Measurements from ENCODE around the gene TGFBR1.

TGFBR1 gene

DNA sequence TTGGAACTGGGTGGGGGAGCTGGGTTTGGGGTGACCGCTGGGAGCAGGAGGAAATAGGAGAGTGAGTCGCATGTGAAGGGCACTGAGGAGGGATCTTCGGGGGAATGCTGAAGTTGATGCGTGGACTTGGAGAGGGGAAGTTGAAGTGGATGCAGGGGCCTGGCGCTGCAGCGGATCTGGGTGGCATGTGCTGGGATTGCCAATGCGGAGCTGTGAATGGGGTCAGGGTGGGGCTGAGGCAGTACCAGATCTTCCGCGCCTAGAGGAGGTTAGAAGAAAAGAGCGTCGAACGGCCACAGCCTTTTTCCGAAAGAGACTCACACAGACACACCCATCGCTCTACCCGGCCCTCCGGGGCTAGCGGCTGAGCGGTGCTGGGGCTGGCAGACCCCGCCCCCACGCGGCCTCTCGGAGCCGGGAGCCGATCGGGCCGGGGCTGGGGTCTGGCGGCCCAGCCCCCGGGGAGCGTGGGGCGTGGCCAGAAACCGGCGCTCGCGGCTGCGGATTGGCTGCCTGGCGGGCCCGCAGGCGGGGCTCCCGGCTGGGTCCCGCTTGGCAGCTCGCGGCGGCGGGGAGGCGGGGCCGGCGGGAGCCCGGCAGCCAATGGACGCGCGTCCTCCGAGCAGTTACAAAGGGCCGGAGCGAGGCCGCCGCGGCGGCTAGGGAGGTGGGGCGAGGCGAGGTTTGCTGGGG, at the start of gene TGFBR1:
Gene TGFBR1, plus strand, starts transcription at position 655 of the 693 bp plus-strand sequence. CDS start 93 bp downstream, outside the sequence.
- FAIRE-seq: no peak

GRCh38 chr9:99055384-99055783, 49.5 kb upstream of the TGFBR1 start:
- no peak for FAIRE-seq

GRCh38 chr9:99056186-99056585, 48.7 kb upstream of the TGFBR1 start:
- no peak for FAIRE-seq

GRCh38 chr9:99056886-99057664, 47.8 kb upstream of the TGFBR1 start:
- no peak for FAIRE-seq

- FAIRE-seq: no peak
Observed at GRCh38 chr9:99057665-99058625, 47.0 kb upstream of the TGFBR1 start.

DNA sequence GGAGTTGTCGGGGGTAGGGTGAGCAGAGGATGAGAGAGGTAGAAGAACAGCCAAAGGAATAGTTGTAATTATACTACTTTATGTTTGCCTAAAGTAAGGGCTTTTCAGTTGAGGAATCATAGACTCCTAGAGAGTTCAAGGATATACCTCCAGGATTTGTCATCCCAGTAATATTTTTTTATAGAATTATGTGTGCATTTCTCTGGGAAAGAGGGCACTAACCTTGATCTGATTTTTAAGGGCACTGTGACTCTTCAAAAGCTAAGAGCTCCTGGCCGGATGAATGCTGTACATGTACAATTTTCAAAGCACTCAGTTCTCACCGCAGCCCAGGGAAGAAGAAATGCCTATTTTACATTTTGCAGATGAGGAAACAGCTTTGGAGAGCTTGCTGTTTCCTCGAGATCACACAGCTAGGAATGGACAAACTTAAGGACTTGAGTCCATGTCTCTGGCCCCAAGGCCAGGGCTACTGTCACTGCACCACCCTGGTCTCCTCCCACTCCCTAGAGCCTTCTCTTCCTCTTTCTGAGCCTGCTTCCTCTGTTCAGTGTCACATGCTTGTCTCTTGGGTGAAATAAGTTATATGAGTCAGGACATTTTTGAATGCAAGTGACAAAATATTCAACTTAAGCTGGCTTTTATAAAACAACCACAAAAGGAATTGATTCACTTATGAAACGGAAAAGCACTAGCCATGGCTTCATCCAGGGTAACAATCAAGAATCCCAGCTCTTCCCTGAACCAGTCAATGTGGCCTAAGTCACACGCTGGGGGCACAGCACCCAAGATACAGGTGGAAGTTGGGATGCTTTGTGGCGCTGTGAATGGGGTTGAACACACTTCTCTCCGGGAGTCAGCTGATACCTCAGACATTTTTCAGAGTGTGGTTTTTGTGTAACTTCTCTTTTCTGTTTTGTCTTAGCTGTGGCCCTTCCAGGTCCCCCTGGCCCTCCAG, 45.7 kb upstream of the TGFBR1 start:
- no peak for FAIRE-seq

DNA sequence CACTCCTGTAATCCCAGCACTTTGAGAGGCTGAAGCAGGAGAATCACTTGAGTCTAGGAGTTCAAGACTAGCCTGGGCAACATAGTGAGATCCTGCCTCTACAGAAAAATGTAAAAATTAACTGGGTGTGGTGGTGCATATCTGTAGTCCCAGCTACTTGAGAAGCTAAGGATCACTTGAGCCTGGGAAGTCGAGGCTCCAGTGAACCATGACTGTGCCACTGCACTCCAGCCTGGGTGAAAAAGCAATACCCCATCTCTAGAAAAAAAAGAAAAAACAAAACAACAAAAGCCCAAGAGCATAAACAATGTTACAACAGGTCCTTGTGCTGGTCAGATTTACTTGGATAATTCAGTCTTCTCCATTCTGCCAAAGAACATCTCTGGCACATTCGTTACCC, 44.3 kb upstream of the TGFBR1 start:
- no peak for FAIRE-seq

DNA sequence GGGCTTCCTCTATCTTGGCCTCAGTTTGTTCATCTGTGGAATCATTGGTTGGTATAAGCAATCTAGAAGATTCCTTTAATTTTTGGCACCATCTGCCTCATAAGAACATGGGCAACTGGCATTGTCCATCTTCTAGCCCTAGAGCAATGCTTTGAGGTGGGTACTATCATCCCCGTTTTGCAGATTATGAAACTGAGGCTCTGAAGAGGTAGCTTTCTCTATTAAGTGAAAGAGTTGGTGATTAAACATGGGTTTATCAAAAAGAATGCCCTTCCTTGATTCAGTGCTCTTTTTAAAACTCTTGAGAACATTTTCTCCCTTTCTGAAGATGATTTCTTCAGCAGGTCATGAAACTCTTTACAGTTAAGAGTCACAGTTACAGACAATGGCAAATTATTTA, 42.4 kb upstream of the TGFBR1 start:
- FAIRE-seq: no peak

DNA sequence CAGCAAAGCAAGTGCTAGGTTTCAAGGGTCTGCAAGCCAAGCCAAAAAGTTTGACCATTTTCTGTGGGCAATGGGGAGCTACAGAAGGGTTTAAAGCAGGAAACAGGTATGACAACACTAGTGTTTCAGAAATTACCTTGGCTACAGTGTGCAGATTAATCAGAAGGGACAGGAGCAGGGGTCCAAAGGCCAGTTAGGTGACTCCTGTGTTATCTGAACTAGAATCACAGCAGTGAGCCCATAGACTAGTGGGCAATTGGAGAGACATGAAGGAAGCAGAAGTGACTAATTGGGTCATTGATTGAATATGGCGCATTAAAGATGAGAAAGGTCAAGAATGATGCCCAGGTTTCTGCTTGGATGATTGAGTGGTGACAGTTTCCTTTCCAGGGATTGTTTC, 41.4 kb upstream of the TGFBR1 start:
- no peak for FAIRE-seq

DNA sequence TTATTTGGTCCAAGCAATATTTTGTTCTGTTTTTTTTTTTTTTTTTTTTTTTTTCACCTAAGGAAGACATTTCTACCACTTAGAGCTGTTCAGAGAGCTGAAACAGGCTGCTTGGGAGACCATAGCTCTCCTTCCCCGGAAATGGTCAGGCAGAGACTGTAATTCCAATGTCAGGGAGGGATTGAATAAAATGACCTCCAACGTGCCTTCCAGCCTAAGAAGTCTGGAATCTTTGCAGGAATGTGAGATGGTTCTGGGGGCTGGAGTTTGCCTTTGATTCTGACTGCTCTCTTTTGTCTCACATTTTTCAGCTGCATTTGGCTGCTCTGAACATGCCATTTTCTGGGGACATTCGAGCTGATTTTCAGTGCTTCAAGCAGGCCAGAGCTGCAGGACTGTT, 38.3 kb upstream of the TGFBR1 start:
- FAIRE-seq: no peak

- no peak for FAIRE-seq
Observed at GRCh38 chr9:99069075-99069474, 35.8 kb upstream of the TGFBR1 start.

DNA sequence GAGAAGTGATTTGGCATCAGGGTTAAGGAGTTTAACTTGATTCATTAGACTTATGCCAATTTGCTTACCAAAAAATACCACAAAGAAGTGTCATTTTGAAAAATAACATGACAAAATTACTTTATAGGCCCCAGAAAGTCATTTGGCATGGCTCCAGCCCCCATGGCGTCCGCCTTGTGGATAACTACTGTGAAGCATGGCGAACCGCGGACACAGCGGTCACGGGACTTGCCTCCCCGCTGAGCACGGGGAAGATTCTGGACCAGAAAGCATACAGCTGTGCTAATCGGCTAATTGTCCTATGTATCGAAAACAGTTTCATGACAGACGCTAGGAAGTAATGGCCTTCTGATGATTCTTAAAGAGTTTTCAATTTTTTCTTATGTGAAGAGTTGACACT, 35.4 kb upstream of the TGFBR1 start:
- FAIRE-seq: no peak

GRCh38 chr9:99070681-99071080, 34.2 kb upstream of the TGFBR1 start:
- FAIRE-seq: no peak

- no peak for FAIRE-seq
Observed at GRCh38 chr9:99071313-99072039, 33.4 kb upstream of the TGFBR1 start.

GRCh38 chr9:99072040-99072394, 32.9 kb upstream of the TGFBR1 start:
- FAIRE-seq: no peak

DNA sequence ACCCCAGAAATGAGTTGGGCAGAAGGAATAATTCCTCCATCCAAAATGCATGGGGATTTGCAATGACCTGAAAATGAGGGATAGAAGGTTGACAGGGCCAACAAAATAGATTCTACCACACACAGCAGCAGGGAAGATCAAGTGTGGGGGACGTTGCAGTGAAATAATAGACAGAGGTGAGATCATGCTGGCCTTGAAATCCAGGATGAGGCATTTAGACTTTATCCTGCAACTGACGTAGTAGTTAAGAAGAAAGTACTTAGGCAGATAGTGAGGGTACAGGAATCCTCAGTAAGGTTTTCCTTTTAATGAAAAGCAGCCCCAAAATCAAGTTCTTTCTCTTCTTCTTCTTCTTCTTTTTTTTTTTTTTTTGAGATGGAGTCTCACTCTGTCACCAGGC, 31.6 kb upstream of the TGFBR1 start:
- no peak for FAIRE-seq

- no peak for FAIRE-seq
Observed at GRCh38 chr9:99073985-99074901, 30.7 kb upstream of the TGFBR1 start.

GRCh38 chr9:99074902-99075245, 30.0 kb upstream of the TGFBR1 start:
- FAIRE-seq: no peak

DNA sequence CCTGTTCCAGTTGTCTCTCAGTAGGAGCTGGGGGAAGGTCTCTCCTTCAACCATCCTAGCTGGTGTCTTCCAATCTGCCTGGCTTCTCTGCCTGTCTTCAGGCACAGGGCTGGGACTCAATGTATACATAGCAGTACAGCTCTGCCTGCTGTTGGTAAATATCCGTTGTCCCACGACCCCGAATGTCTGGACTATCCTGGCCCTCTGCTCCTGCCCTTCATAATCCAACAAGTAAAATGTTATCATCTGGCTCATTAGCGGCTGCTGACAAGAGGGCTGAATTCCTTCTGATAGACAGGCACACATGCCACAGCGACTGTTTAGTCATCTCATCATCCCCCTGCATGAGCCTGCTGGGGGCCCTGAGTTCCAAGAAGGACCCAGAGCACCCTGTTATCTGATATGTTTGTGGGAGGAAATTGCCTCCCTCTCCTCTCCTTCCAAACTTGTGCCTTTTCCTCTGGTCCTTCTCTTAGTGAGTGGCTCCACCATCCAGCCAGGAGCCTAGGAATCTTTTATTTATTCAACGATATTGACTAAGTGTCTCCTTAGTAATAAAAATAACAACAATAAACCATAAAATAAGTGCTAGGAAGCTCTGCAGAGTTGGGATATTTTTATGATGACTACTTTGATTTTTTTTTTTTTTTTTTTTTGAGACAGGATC, 29.5 kb upstream of the TGFBR1 start:
- FAIRE-seq: no peak

GRCh38 chr9:99076030-99076429, 28.9 kb upstream of the TGFBR1 start:
- no peak for FAIRE-seq
